ENCODE measurements around the gene CARMIL1. TPM values are rescaled to one million over a fixed set of nuclear protein-coding genes. Genes with fewer than 3 reads are reported as not detected.

Gene CARMIL1
- total RNA-seq, 2 experiments from 2014 or later, result 3.9 to 4.7 TPM

GRCh38 chr6:25411316-25411950, 132.3 kb downstream of the CARMIL1 start:
- intact Hi-C loops (cut with DNase I, micrococcal nuclease), result no loop called here
- Mint-ChIP-seq H3K36me3 (ENCODE audit: low read depth) (no peaks in the 10 kb centered on the region), H3K9me3 (no peaks in the 10 kb centered on the region), H3K27ac (no peak overlapping the region), H3K4me3 (no peak overlapping the region), H3K4me1 (ENCODE audit: low read depth) (peaks cover 49% of the 10 kb centered on the region), H3K27me3 (no peaks in the 10 kb centered on the region)
- ChIA-PET CTCF (no interaction called here), POLR2A (no interaction called here)
- Histone ChIP-seq H3K36me3 (ENCODE audit: insufficient read depth, low read length) (no peaks in the 10 kb centered on the region), H3K27ac (ENCODE audit: low read depth in 1 of 2, low read length in 2 of 2) (no peak overlapping the region), H3K27me3 (ENCODE audit: control insufficient read depth in 1 of 2, insufficient read depth in 2 of 2, low read length in 2 of 2) (no peaks in the 10 kb centered on the region), H3K9me3 (ENCODE audit: control insufficient read depth in 1 of 2, insufficient read depth in 1 of 2, low read length in 2 of 2) (no peaks in the 10 kb centered on the region), H3K4me1 (ENCODE audit: insufficient read depth, low read length) (peaks cover 31% of the 10 kb centered on the region), H3K4me3 (ENCODE audit: low read length) (no peak overlapping the region)
- DNase-seq (no peak), ATAC-seq (ENCODE audit: poor library complexity) (no peak)
- TF ChIP-seq CTCF (IDR thresholded peaks at IDR 0.05), result no peak

GRCh38 chr6:25413207-25413905, 134.2 kb downstream of the CARMIL1 start:
- Mint-ChIP-seq H3K4me1 (ENCODE audit: low read depth) (peaks cover 55% of the 10 kb centered on the region), H3K4me3 (no peak overlapping the region), H3K27me3 (no peaks in the 10 kb centered on the region), H3K36me3 (ENCODE audit: low read depth) (no peaks in the 10 kb centered on the region), H3K27ac (peak overlapping the region; percentile 25), H3K9me3 (no peaks in the 10 kb centered on the region)
- H3K27ac ChIP-seq (ENCODE audit: low read depth in 1 of 2, low read length in 2 of 2), result no peak overlapping the region
- CTCF ChIA-PET, result interaction anchor here (1.1 kb wide), 1 partner anchor 16 kb away, joined by 3 read pairs; no protein-coding TSS in a partner anchor
- ATAC-seq (ENCODE audit: poor library complexity) (no peak), DNase-seq (no peak)
- TF ChIP-seq CTCF (IDR thresholded peaks at IDR 0.05), result no peak
- intact Hi-C loops (cut with DNase I, micrococcal nuclease), result no loop called here
- H3K4me1 ChIP-seq (ENCODE audit: insufficient read depth, low read length), result peaks cover 16% of the 10 kb centered on the region
- H3K36me3 ChIP-seq (ENCODE audit: insufficient read depth, low read length), result no peaks in the 10 kb centered on the region
- no peak overlapping the region for H3K4me3 ChIP-seq (ENCODE audit: low read length)
- H3K9me3 ChIP-seq (ENCODE audit: control insufficient read depth in 1 of 2, insufficient read depth in 1 of 2, low read length in 2 of 2), result no peaks in the 10 kb centered on the region
- no peaks in the 10 kb centered on the region for H3K27me3 ChIP-seq (ENCODE audit: control insufficient read depth in 1 of 2, insufficient read depth in 2 of 2, low read length in 2 of 2)
- POLR2A ChIA-PET, result interaction anchor here (1.0 to 1.6 kb wide), 2 partner anchors 8 to 9 kb away, joined by 5 read pairs; no protein-coding TSS in a partner anchor

- no peak overlapping the region for H3K4me3 ChIP-seq (ENCODE audit: low read length)
- intact Hi-C loops (cut with DNase I, micrococcal nuclease), result no loop called here
- no peaks in the 10 kb centered on the region for H3K27me3 Mint-ChIP-seq
- no peak overlapping the region for H3K27ac ChIP-seq (ENCODE audit: low read depth in 1 of 2, low read length in 2 of 2)
- POLR2A ChIA-PET, result interaction anchor here (1.6 kb wide), 1 partner anchor 9 kb away, joined by 5 read pairs; no protein-coding TSS in a partner anchor
- CTCF ChIA-PET, result no interaction called here
- H3K27me3 ChIP-seq (ENCODE audit: control insufficient read depth in 1 of 2, insufficient read depth in 2 of 2, low read length in 2 of 2), result no peaks in the 10 kb centered on the region
- no peak overlapping the region for H3K4me3 Mint-ChIP-seq
- peaks cover 15% of the 10 kb centered on the region for H3K4me1 ChIP-seq (ENCODE audit: insufficient read depth, low read length)
- no peak overlapping the region for H3K27ac Mint-ChIP-seq
- TF ChIP-seq CTCF (IDR thresholded peaks at IDR 0.05), result no peak
- ATAC-seq (ENCODE audit: poor library complexity) (no peak), DNase-seq (no peak)
- H3K4me1 Mint-ChIP-seq (ENCODE audit: low read depth), result peaks cover 55% of the 10 kb centered on the region
- no peaks in the 10 kb centered on the region for H3K9me3 ChIP-seq (ENCODE audit: control insufficient read depth in 1 of 2, insufficient read depth in 1 of 2, low read length in 2 of 2)
- H3K36me3 ChIP-seq (ENCODE audit: insufficient read depth, low read length), result no peaks in the 10 kb centered on the region
- no peaks in the 10 kb centered on the region for H3K9me3 Mint-ChIP-seq
- H3K36me3 Mint-ChIP-seq (ENCODE audit: low read depth), result no peaks in the 10 kb centered on the region
These were observed 135.0 kb downstream of the CARMIL1 start for GRCh38 chr6:25414168-25414567.

Data from CD4-positive, alpha-beta T cell (primary cell).